Skeletal muscle satellite cell (primary cell): ENCODE data around the gene PRKAA1.
"Not testable (repeated sequence)": the region's sequence is repeated elsewhere in the genome, so short reads cannot be mapped to it uniquely, and the experiment has no call there.

Experiments used
- H3K27me3 ChIP-seq: 2 replicates; pipeline ENCODE4 v1.7.0; 2013; ENCODE audit warnings: low read length; ENCODE audit not compliant: control insufficient read depth, insufficient read depth
- H3K36me3 ChIP-seq: 2 replicates; pipeline ENCODE4 v1.7.0; 2013; ENCODE audit warnings: mild to moderate bottlenecking, control low read depth, low read length; ENCODE audit not compliant: insufficient read depth
- H3K4me1 ChIP-seq: 2 replicates; pipeline ENCODE4 v1.7.0; 2013; ENCODE audit warnings: low read length; ENCODE audit not compliant: control insufficient read depth, insufficient read depth
- H3K4me2 ChIP-seq: 2 replicates; pipeline ENCODE4 v1.7.0; 2013; ENCODE audit warnings: mild to moderate bottlenecking, low read length
- H3K4me3 ChIP-seq: 2 replicates; pipeline ENCODE4 v1.7.0; 2013; ENCODE audit warnings: low read length
- H3K9ac ChIP-seq: 2 replicates; pipeline ENCODE4 v1.7.0; 2013; ENCODE audit warnings: mild to moderate bottlenecking, low read depth, low read length, moderate library complexity
- H3K9me3 ChIP-seq: replicated peaks from 2 replicates; pipeline ENCODE4 v1.7.0; 2013; ENCODE audit warnings: mild to moderate bottlenecking, control low read depth, low read length

Gene PRKAA1

GRCh38 chr5:40743771-40744170 is 54.4 kb downstream of the PRKAA1 start:
- Histone ChIP-seq H3K27me3 (no peaks in the 10 kb centered on the region), H3K9ac (no peak overlapping the region), H3K4me3 (no peak overlapping the region), H3K36me3 (peaks cover 15% of the 10 kb centered on the region), H3K4me1 (peaks cover 9% of the 10 kb centered on the region), H3K4me2 (no peak overlapping the region), H3K9me3 (no peaks in the 10 kb centered on the region)

- no peaks in the 10 kb centered on the region for H3K27me3 ChIP-seq
- H3K36me3 ChIP-seq, result peaks cover 15% of the 10 kb centered on the region
- H3K4me3 ChIP-seq, result no peak overlapping the region
- no peaks in the 10 kb centered on the region for H3K9me3 ChIP-seq
- no peak overlapping the region for H3K4me2 ChIP-seq
- H3K9ac ChIP-seq, result no peak overlapping the region
- peaks cover 14% of the 10 kb centered on the region for H3K4me1 ChIP-seq
Measured at GRCh38 chr5:40738502-40738901, 59.7 kb downstream of the PRKAA1 start.

- H3K4me2 ChIP-seq, result no peak overlapping the region
- H3K36me3 ChIP-seq, result peaks cover 9% of the 10 kb centered on the region
- no peaks in the 10 kb centered on the region for H3K9me3 ChIP-seq
- H3K4me3 ChIP-seq, result no peak overlapping the region
- no peak overlapping the region for H3K9ac ChIP-seq
- H3K4me1 ChIP-seq, result peaks cover 14% of the 10 kb centered on the region
- H3K27me3 ChIP-seq, result no peaks in the 10 kb centered on the region
Measured at GRCh38 chr5:40736103-40736875, 61.9 kb downstream of the PRKAA1 start.

- Histone ChIP-seq H3K9ac (no peak overlapping the region), H3K4me2 (no peak overlapping the region), H3K9me3 (no peaks in the 10 kb centered on the region), H3K27me3 (no peaks in the 10 kb centered on the region), H3K4me3 (no peak overlapping the region), H3K36me3 (peaks cover 6% of the 10 kb centered on the region), H3K4me1 (peaks cover 14% of the 10 kb centered on the region)
Measured at GRCh38 chr5:40735609-40736008, 62.6 kb downstream of the PRKAA1 start.

- Histone ChIP-seq H3K4me3 (no peak overlapping the region), H3K27me3 (no peaks in the 10 kb centered on the region), H3K4me1 (peaks cover 14% of the 10 kb centered on the region), H3K9ac (no peak overlapping the region), H3K9me3 (no peaks in the 10 kb centered on the region), H3K36me3 (peaks cover 6% of the 10 kb centered on the region), H3K4me2 (no peak overlapping the region)
Measured at GRCh38 chr5:40734986-40735385, 63.2 kb downstream of the PRKAA1 start.

GRCh38 chr5:40733879-40734563 is 64.2 kb downstream of the PRKAA1 start:
- Histone ChIP-seq H3K4me2 (no peak overlapping the region), H3K4me3 (no peak overlapping the region), H3K9me3 (no peaks in the 10 kb centered on the region), H3K36me3 (no peaks in the 10 kb centered on the region), H3K9ac (no peak overlapping the region), H3K4me1 (peaks cover 14% of the 10 kb centered on the region), H3K27me3 (no peaks in the 10 kb centered on the region)

- Histone ChIP-seq H3K27me3 (no peaks in the 10 kb centered on the region), H3K9me3 (no peaks in the 10 kb centered on the region), H3K4me3 (no peak overlapping the region), H3K4me2 (no peak overlapping the region), H3K36me3 (no peaks in the 10 kb centered on the region), H3K9ac (no peak overlapping the region), H3K4me1 (peaks cover 14% of the 10 kb centered on the region)
Measured at GRCh38 chr5:40733434-40733833, 64.7 kb downstream of the PRKAA1 start.

GRCh38 chr5:40722497-40722911 is 75.7 kb downstream of the PRKAA1 start:
- not testable (repeated sequence) for H3K36me3 ChIP-seq, H3K27me3 ChIP-seq, H3K9me3 ChIP-seq, H3K4me1 ChIP-seq, H3K9ac ChIP-seq, H3K4me2 ChIP-seq, H3K4me3 ChIP-seq

- no peaks in the 10 kb centered on the region for H3K9me3 ChIP-seq
- H3K4me1 ChIP-seq, result peaks cover 8% of the 10 kb centered on the region
- no peak overlapping the region for H3K9ac ChIP-seq
- no peak overlapping the region for H3K4me3 ChIP-seq
- peaks cover 8% of the 10 kb centered on the region for H3K36me3 ChIP-seq
- H3K4me2 ChIP-seq, result no peak overlapping the region
- no peaks in the 10 kb centered on the region for H3K27me3 ChIP-seq
Measured at GRCh38 chr5:40720069-40720468, 78.1 kb downstream of the PRKAA1 start.

GRCh38 chr5:40717281-40717680 is 80.9 kb downstream of the PRKAA1 start:
- no peak overlapping the region for H3K4me3 ChIP-seq
- peaks cover 8% of the 10 kb centered on the region for H3K36me3 ChIP-seq
- no peaks in the 10 kb centered on the region for H3K9me3 ChIP-seq
- H3K4me1 ChIP-seq, result peaks cover 9% of the 10 kb centered on the region
- H3K27me3 ChIP-seq, result no peaks in the 10 kb centered on the region
- no peak overlapping the region for H3K4me2 ChIP-seq
- no peak overlapping the region for H3K9ac ChIP-seq

- H3K4me1 ChIP-seq, result peaks cover 9% of the 10 kb centered on the region
- H3K9ac ChIP-seq, result no peak overlapping the region
- H3K4me2 ChIP-seq, result no peak overlapping the region
- H3K9me3 ChIP-seq, result no peaks in the 10 kb centered on the region
- H3K36me3 ChIP-seq, result peaks cover 8% of the 10 kb centered on the region
- no peaks in the 10 kb centered on the region for H3K27me3 ChIP-seq
- H3K4me3 ChIP-seq, result no peak overlapping the region
Measured at GRCh38 chr5:40716590-40716989, 81.6 kb downstream of the PRKAA1 start.

- peaks cover 9% of the 10 kb centered on the region for H3K4me1 ChIP-seq
- H3K27me3 ChIP-seq, result no peaks in the 10 kb centered on the region
- H3K4me3 ChIP-seq, result no peak overlapping the region
- peaks cover 8% of the 10 kb centered on the region for H3K36me3 ChIP-seq
- no peak overlapping the region for H3K9ac ChIP-seq
- no peaks in the 10 kb centered on the region for H3K9me3 ChIP-seq
- H3K4me2 ChIP-seq, result no peak overlapping the region
Measured at GRCh38 chr5:40716000-40716399, 82.2 kb downstream of the PRKAA1 start.
